WI38 (cell line): ENCODE results near the gene GPX6.
"Not testable (repeated sequence)": the region's sequence is repeated elsewhere in the genome, so short reads cannot be mapped to it uniquely, and the experiment has no call there.

Source experiments
- H3K4me3 ChIP-seq: 2 replicates; pipeline ENCODE4 v1.5.1; 2011; ENCODE audit warnings: low read depth, mild to moderate bottlenecking, control low read depth, low read length
- TF ChIP-seq, protein P1 (sequence below): IDR thresholded peaks from 2 replicates; pipeline ENCODE4 v1.5.1; 2012; ENCODE audit warnings: low read depth, mild to moderate bottlenecking, control low read depth, low read length

Gene GPX6

GRCh38 chr6:28522594-28523240, 7.1 kb upstream of the GPX6 start:
- TF ChIP-seq, protein P1, sequence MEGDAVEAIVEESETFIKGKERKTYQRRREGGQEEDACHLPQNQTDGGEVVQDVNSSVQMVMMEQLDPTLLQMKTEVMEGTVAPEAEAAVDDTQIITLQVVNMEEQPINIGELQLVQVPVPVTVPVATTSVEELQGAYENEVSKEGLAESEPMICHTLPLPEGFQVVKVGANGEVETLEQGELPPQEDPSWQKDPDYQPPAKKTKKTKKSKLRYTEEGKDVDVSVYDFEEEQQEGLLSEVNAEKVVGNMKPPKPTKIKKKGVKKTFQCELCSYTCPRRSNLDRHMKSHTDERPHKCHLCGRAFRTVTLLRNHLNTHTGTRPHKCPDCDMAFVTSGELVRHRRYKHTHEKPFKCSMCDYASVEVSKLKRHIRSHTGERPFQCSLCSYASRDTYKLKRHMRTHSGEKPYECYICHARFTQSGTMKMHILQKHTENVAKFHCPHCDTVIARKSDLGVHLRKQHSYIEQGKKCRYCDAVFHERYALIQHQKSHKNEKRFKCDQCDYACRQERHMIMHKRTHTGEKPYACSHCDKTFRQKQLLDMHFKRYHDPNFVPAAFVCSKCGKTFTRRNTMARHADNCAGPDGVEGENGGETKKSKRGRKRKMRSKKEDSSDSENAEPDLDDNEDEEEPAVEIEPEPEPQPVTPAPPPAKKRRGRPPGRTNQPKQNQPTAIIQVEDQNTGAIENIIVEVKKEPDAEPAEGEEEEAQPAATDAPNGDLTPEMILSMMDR = no peak
- no peak overlapping the region for H3K4me3 ChIP-seq

- TF ChIP-seq, protein P1 = no peak
Measured at GRCh38 chr6:28517964-28518363, 2.4 kb upstream of the GPX6 start.

DNA sequence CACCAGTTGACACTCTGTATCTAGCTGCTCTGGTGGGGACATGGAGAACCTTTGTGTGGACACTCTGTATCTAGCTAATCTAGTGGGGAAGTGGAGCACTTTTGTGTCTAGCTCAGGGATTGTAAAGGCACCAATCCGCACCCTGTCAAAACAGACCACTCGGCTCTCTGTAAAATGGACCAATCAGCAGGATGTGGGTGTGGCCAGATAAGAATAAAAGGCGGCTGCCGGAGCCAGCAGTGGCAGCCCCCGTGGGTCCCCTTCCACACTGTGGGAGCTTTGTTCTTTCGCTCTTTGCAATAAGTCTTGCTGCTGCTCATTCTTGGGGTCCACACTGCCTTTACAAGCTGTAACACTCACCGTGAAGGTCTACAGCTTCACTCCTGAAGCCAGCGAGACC, 3.2 kb downstream of the GPX6 start:
- not testable (repeated sequence) for H3K4me3 ChIP-seq

More at GRCh38 chr6:28517964-28518363, 2.4 kb upstream of the GPX6 start:
- no peak overlapping the region for H3K4me3 ChIP-seq

GRCh38 chr6:28511628-28512300, 3.8 kb downstream of the GPX6 start:
- TF ChIP-seq, protein P1 = no peak
- no peak overlapping the region for H3K4me3 ChIP-seq

GRCh38 chr6:28506807-28507475, 8.7 kb downstream of the GPX6 start:
- TF ChIP-seq, protein P1 = no peak
- H3K4me3 ChIP-seq = no peak overlapping the region

DNA sequence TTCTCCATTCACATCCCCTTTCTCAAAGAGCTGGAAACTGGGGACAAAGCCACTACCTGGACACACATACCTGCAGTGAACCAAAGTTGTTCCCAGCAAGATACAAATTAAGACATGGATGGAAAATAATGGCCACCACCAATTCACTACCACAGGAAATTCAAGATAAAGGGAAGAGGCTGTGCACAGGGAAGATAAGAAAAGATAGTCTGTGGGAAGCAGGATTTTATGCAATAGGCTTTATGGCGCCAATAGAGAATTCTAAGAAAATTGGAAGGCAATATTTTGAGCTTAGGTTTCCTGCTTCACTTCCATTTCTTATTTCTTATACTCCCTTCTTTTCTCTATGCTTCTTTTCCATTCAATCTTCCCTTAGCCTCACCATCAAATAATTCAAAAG, 9.9 kb downstream of the GPX6 start:
- TF ChIP-seq, protein P1 = no peak
- H3K4me3 ChIP-seq = no peak overlapping the region

DNA sequence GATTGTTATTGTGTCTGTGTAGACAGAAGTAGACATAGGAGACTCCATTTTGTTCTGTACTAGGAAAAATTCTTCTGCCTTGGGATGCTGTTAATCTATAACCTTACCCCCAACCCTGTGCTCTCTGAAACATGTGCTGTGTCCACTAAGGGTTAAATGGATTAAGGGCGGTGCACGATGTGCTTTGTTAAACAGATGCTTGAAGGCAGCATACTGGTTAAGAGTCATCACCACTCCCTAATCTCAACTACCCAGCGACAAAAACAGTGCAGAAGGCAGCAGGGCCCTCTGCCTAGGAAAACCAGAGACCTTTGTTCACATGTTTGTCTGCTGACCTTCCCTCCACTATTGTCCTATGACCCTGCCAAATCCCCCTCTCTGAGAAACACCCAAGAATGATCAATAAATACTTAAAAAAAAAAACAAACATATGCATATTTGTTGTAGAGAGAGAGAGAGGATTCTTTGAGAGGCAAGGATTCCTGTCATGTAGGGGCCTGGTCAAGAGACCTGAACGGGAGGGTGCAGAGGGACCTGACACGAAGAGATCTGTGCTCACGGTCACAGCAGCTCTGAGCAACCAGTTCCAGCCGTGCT, 12.8 kb downstream of the GPX6 start:
- not testable (repeated sequence) for H3K4me3 ChIP-seq

DNA sequence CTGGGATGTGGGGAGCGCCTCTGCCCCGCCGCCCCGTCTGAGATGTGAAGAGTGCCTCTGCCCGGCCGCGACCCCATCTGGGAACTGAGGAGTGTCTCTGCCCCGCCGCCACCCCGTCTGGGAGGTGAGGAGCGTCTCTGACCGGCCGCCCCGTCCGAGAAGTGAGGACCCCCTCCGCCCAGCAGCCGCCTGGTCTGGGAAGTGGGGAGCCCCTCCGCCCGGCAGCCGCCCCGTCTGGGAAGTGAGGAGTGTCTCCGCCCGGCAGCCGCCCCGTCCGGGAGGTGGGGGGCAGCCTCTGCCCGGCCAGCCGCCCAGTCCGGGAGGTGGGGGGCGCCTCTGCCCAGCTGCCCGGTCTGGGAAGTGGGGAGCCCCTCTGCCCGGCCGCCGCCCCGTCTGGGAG, 13.5 kb downstream of the GPX6 start:
- not testable (repeated sequence) for H3K4me3 ChIP-seq
